GM21447 (cell line): ENCODE measurements around the gene ADARB1.

Experiments
- ATAC-seq: cut with Tn5 transposase; IDR thresholded peaks from one replicate; pipeline ENCODE4 v1.9.1; 2021; ENCODE audit not compliant: unreplicated experiment

The ADARB1 gene

GRCh38 chr21:45147473-45148315, 73.3 kb downstream of the ADARB1 start:
- no peak for ATAC-seq

GRCh38 chr21:45148316-45148990, 74.1 kb downstream of the ADARB1 start:
- no peak for ATAC-seq

- ATAC-seq = no peak
These were observed 74.6 kb downstream of the ADARB1 start for GRCh38 chr21:45149021-45149420.

- no peak for ATAC-seq
These were observed 76.3 kb downstream of the ADARB1 start for GRCh38 chr21:45150638-45151131.

- ATAC-seq = no peak
These were observed 77.2 kb downstream of the ADARB1 start for GRCh38 chr21:45151445-45152160.

GRCh38 chr21:45152265-45152746, 77.9 kb downstream of the ADARB1 start:
- ATAC-seq = no peak

GRCh38 chr21:45153358-45154318, 79.3 kb downstream of the ADARB1 start:
- ATAC-seq = no peak

- ATAC-seq = no peak
These were observed 80.4 kb downstream of the ADARB1 start for GRCh38 chr21:45154511-45155508.

- no peak for ATAC-seq
These were observed 81.5 kb downstream of the ADARB1 start for GRCh38 chr21:45155910-45156309.

- no peak for ATAC-seq
These were observed 82.1 kb downstream of the ADARB1 start for GRCh38 chr21:45156459-45156858.

- no peak for ATAC-seq
These were observed 83.6 kb downstream of the ADARB1 start for GRCh38 chr21:45157932-45158331.

GRCh38 chr21:45158491-45159423, 84.4 kb downstream of the ADARB1 start:
- no peak for ATAC-seq

- ATAC-seq = no peak
These were observed 85.8 kb downstream of the ADARB1 start for GRCh38 chr21:45160198-45160597.

- ATAC-seq = no peak
These were observed 86.9 kb downstream of the ADARB1 start for GRCh38 chr21:45161038-45161945.

- ATAC-seq = no peak
These were observed 87.7 kb downstream of the ADARB1 start for GRCh38 chr21:45162115-45162514.

GRCh38 chr21:45162809-45163208, 88.4 kb downstream of the ADARB1 start:
- ATAC-seq = no peak
